Measurements from ENCODE around the gene PRPF6.

PRPF6 gene

GRCh38 chr20:64065974-64066343 lies 85.0 kb downstream of the PRPF6 start:
- DNase-seq: no peak

DNA sequence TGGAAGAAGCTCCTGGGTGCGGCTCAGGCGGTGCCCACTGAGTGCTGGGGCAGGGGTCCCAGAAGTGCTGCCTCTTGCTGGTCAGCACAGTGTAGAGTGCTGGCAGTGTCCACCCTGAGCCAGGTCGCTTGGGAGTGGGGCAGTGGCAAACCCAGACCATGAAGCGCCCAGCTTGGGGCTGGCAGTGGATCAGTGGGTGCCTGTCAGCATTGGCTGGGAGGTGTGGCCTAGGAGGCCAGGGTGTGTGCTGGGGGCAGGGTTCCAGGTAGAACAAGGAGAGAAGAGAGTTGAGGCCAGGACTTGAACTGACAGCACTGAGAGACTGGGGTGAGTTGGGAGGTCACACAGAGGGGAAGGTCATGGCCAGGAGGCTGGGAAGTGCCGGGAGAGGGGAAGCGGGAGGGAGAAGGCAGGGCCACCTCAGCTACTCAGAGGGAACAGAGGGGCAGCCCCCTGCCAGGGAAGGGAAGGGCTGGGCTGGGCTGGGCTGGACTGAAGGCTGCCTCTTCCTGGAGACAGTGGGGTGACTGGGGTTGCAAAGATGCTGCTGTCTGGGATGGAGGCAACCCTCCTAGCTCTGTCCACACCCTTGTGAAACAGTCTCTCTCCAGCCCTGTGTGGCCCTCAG lies 86.2 kb downstream of the PRPF6 start:
- DNase-seq: no peak

DNA sequence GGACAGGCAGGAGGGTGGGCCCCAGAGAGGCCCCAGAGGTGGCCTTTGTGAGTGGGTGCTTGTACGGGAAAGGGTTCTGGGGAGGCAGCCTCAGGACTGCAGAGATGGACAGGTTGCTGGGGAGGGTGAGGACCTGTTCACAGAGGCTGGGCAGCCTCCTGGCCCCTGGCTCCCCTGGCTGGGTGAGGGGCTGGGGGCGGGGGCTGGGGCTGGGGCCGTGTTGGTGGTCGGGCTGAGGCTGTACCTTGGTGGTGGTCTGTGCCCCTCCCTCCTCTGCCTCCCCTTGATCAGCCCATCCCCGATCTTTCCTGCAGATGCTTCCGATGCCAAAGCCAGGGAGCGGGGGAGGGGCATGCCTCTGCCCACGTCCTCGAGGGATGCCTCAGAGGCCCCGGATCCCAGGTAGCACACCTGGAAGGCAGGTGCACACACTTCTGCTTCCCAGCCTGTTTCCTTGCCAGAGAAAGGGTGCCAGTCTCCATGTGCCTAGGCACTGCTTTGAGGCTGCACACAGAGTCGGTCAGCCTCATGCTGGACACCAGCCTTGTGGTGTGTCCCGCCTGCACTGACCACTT lies 86.9 kb downstream of the PRPF6 start:
- DNase-seq: no peak

DNA sequence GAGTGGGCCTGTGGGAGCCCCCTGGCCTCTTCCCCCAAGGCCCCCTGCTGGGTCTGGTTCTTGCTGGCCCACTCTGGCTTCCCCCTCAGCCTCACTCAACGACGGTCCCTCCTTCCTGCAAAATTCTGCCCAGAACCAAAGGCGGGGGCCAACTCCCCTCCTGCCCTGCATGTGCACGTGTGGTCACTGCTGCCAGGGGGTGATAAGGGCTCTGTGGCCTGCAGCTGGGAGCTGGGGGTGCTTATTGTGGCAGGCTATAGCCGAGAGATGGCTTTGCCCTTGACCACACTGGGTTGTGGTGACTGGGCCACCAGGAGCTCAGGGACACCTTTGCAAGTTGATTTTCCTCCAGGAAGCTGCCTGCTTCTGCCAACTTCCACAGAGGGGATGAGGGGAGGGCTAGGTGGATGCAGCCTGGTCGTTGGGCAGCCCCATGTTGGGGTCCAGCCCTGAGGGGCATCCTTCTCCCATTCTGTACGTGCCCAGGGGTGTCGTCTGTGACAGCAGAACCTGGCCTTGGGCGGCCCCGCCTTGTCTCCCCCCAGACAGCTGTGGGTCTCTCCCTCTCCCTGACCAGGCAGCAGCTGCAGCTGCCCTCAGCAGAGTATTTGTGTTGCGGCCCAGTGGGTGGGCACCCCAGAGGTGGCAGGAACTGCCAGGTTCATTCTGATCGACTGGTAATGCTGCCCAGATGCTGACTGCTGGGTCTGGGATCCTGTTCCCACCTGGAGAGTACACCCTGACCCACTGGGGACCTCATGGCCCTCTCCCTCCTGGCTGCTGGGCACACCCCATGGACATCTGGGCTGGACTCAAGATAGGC lies 87.7 kb downstream of the PRPF6 start:
- DNase-seq: no peak

GRCh38 chr20:64069209-64069613 lies 88.3 kb downstream of the PRPF6 start:
- DNase-seq: no peak

GRCh38 chr20:64069614-64070243 lies 88.8 kb downstream of the PRPF6 start:
- DNase-seq: no peak

DNA sequence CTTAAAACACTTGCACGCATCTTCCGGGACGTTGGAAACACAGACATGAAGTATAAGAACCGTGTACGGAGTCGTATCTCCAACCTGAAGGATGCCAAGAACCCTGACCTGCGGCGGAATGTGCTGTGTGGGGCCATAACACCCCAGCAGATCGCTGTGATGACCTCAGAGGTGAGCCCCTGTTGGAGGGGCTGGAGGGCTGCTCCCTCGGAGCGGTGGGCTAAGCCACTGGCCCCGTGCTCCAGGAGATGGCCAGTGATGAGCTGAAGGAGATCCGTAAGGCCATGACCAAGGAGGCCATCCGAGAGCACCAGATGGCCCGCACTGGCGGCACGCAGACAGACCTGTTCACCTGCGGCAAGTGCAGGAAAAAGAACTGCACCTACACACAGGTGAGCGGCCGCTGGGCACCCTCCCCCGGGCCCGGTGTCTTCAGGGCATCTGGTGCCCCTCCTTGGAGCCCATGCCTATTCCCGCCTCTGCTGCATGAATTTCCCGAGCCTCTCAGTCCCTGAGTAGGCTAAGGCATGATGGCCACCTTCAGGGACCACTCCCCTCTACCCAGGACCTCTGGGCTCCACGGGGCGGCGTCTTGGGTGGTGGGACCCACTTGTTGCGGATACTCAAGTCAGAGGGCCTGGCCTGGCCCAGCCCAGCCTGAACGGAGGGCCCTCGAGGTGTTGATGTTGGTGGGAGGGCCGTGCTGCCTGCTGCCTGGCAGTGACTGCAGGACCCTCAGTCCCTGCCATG lies 89.5 kb downstream of the PRPF6 start:
- DNase-seq: no peak

DNA sequence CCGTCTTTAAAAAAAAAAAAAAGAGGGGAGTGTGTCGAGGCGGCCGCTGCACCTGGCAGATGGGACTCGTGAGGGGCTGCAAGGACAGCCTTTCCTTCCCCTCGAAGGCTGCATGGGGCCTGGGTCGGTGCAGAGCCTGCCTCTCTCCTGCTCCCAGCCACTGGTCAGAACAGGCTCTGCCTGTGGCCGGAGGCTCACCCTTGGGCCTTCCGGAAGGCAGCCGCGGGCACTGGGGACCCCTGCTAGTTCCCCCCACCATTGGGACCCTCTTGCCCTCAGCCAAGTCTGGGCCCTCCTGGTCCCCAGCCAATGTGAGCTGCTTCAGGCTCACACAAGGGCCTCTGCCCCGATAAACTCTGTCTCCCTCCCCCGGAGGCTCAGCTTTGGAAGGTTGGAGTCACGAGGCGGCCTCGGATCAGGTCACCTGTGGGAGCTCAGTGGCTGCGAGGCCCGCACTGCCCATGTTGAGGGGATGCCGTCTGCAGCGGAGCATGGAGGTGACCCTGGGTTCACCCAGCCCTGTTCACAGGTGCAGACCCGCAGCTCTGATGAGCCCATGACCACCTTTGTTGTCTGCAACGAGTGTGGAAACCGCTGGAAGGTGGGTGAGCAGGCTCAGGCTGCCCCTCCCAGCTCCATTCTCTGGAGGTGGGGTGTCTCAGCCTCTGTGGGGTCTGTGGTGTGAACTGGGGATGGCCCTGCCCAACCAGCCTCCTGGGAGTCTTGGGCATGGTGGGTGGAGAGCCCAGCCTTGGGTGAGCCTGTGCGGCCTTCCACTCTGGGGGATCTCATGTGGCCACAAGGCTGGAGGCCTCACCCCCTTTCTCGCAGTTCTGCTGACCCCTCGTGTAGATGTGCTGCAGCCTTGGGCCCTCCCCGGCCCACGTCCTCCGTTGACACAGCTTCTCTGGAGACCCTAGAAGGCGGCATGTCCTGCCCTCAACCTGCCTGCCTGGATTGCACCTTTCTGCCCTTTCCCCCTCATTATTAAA lies 90.7 kb downstream of the PRPF6 start:
- no peak for DNase-seq

GRCh38 chr20:64072498-64073063 lies 91.6 kb downstream of the PRPF6 start:
- DNase-seq: no peak

DNA sequence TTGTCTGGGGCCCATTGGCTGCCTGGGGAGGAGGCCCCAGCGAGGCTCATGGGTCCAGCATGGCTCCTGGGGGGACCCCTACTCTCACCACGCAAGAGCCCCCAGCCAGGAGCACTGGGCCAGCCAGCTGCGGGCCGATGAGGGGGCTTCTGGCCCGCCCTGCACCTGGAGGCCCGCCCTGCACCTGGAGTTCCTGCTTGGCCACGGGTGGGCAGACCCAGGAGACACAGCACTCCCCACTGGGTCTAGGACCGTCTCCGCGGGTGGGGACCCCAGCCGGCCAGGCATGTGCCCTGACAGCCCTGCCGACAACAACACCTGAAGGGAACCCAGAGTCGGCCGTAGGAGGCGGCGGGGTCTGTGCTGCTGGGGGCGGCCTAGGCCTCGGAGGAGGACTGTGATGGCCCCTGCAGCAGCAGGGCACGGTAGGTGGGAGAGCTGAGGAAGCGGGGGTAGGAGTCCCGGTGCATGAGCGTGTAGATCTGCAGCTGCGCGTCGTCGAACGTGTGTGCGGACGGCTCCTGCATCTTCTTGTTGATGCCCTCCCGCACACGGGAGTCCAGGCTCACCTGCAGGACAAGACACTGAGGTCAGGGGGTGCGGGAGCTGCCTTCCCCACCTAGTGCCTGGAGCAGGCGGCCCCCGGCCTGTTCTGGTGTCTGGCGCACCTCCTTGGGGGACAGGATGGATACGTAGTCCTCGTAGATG lies 92.7 kb downstream of the PRPF6 start:
- no peak for DNase-seq

DNA sequence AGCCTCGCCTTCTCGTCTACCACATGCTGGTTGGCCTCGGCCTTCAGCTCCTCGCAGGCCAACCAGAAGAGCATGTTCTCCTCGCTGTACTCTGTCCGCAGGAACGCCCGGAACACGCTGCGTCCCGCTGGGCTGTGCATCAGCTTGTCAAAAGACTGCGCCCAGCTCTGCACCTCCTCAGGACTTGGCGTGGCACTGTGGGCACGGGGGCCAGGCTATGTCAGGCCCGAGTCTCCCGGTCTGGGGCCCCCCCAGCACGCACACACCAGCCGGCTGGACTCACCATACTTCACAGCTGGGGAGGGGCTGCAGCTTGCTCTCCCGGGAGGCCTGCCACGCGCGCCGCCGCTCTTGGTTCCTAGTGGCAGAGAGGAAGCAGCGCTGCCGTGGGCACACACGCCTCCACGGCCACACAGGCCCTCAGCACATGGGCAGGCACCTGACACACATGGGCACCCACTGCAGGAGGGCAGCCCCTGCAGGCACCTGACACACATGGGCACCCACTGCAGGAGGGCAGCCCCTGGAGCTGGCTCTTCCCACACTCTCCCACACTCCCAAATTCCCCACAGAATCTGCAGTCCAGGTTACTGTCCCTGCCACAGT lies 93.4 kb downstream of the PRPF6 start:
- no peak for DNase-seq

DNA sequence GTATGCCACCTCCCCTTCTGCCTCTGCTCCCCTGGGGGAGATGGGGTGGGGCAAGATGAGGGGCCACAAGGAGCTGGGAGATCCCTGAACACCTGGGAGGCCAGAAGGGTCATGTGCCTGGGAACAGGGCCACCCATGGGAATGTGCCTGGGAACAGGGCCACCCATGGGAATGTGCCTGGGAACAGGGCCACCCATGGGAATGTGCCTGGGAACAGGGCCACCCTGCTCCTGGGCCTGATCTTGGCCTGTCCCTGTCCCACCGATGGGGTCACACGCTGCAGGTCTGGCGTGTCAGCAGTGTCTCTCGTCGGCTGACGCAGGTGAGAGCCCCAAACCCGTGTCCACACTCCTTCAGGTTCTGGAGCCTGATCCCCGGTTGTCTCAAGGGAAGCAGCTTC lies 94.0 kb downstream of the PRPF6 start:
- no peak for DNase-seq

- DNase-seq: no peak
Measured at GRCh38 chr20:64075556-64075955, 94.6 kb downstream of the PRPF6 start.

GRCh38 chr20:64076061-64076997 lies 95.4 kb downstream of the PRPF6 start:
- DNase-seq: no peak

GRCh38 chr20:64077094-64077493 lies 96.2 kb downstream of the PRPF6 start:
- no peak for DNase-seq

DNA sequence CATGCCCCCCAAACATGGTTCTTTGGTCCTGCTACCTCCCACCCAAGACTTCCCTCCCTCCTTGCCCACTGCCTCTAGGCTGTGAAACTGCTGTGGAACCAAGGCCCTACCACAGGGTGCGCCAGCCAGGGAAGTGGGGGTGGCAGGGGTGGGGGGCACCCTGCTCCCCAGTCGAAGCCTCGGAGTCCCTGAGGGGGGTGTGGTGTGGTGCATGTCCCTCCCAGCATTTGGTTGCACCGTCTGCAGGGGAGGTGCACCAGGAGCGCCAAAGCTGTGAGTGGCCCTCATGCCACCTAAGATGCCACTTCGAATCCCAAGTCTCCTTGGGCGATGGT lies 96.6 kb downstream of the PRPF6 start:
- no peak for DNase-seq

- no peak for DNase-seq
Measured at GRCh38 chr20:64077876-64078551, 97.1 kb downstream of the PRPF6 start.

DNA sequence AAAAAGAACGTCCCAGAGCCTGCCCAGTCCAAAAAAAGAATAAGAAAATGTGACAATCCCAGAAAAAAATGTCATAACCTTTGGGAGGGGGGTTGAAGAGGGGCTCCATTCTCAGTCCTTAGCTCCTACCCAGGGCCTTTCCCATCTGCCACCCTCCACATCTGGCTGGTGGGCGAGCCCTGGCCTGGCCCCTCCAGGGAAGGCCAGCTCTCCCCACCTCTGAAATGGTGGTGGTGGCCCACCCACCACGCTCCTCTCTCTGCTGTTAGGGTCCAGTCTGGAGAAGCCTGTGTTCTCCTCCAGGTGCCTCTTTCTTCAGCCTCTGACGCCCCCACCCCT lies 98.0 kb downstream of the PRPF6 start:
- no peak for DNase-seq

Data from activated CD4-positive, alpha-beta T cell treated with anti-CD3 and anti-CD28 coated beads for 1 hour (primary cell).